NCI-H1105 treated with DMSO at 0.1 percent for 48 hours (cell line): ENCODE results near the gene BMP8A.
"Not testable (repeated sequence)": the region's sequence is repeated elsewhere in the genome, so short reads cannot be mapped to it uniquely, and the experiment has no call there.

Experiments used
- DNase-seq: peaks from one replicate; lab custom pipeline; 2025; lab: John Stamatoyannopoulos, UW

BMP8A gene, protein sequence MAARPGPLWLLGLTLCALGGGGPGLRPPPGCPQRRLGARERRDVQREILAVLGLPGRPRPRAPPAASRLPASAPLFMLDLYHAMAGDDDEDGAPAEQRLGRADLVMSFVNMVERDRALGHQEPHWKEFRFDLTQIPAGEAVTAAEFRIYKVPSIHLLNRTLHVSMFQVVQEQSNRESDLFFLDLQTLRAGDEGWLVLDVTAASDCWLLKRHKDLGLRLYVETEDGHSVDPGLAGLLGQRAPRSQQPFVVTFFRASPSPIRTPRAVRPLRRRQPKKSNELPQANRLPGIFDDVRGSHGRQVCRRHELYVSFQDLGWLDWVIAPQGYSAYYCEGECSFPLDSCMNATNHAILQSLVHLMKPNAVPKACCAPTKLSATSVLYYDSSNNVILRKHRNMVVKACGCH

DNA sequence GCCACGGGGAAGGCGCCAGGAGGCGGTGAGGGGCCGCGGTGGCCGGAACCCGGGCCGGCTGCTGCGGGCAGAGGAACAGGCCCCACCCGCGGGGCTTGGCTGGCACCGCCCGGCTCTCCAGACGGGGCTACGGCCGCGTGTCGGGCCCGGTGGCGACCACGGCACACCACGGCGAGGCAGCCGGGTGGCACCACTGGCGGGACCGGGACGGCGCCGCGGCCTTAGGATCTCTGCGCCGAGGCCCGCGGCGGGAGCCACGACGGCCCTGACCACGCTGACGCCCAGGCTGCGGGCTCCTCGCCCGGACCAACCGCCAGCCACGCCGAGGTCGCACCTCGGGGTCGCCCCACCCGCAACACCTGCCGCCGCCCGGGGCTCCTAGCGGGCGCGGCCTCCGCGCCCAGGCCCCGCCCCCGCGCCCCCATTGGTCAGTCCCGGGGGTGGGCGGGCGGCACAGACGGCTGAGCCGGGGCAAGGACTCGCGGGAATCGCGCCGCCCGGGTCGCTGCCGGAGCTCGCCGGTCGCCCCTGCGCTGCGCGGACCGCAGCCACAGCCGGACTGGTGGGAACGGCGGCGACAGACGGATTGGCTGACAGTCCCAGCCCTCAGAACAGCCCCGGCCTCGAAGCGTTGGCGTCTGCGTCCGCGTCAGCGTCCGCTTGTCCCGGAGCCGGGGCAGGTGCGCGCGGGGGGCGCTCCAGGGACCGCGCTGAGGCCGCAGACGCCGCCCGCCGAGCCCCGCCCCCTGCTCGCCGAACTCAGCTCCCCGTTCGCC, at the start of gene BMP8A:
Gene BMP8A, plus strand, starts transcription at position 491 of the 776 bp plus-strand sequence. CDS start 356 bp downstream, outside the sequence.
- DNase-seq, result peak; percentile 80

DNA sequence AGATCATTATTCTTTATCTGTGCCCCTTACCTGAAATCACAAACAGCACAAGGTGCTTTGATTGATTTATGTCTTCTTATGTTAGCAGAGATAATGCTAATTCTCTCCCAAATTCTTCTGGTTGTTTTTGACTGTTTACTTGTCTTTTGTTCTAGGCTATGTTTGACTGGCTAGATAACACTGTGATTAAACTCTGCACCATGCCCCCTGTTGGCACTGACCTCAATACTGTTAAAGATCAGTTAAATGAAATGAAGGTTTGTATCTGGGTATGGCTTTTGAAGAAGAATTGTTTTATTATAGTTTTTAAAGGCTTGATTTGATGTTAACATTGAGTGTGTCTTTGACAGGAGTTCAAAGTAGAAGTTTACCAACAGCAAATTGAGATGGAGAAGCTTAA, 49.6 kb upstream of the BMP8A start:
- no peak for DNase-seq

DNA sequence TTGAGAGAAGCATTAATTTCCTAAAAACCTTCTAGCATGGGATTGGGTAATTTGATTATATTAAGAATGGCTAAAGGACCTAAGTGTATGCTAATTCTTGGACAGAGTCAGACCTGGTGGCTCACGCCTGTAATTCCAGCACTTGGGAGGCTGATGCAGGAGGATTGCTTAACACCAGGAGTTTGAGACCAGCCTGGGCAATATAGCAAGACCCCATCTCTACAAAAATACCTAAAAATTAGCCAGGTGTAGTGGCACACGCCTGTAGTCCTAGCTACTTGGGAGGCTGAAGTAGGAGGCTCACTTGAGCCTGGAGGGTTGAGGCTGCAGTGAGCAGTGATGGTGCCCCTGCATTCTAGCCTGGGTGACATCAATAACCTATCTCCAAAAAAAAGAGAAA, 45.9 kb upstream of the BMP8A start:
- no peak for DNase-seq

DNA sequence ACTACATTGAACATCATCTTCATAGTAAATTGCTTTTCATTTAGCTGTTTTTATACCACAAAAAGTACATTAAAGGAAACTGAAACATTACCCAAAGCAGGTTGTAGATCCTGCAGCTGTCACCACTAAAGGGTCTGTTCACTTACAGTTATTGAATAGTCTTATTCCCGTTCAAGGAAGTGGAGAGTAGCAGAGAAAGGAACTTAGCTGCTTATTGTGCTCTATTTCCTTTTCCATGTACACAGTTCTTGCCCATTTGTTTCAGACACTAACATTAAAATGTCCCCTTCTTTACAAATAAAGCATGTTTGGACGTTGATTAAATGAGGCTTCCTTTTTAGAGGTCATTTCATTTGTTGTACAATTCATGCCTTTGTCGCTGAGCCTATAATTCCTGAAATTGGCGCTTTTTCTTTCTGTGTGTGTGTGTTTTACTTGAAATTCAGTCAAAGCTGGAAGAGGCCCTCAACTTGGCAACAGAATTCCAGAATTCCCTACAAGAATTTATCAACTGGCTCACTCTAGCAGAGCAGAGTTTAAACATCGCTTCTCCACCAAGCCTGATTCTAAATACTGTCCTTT, 44.4 kb upstream of the BMP8A start:
- DNase-seq, result no peak

DNA sequence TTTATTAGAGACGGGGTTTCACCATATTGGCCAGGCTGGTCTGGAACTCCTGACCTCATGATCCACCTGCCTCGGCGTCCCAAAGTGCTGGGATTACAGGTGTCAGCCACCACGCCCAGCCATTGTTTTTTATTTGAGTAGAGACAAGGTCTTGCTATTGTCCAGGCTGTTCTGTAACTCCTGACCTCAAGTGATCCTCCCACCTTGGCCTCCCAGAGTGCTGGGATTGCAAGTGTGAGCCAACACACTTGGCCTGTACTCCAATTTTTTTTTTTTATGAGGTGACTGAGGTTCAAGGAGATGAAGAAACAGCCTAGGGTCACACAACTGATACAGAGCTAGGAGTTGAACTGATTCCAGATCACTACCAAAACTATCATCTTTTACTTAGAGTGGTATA, 41.4 kb upstream of the BMP8A start:
- not testable (repeated sequence) for DNase-seq

DNA sequence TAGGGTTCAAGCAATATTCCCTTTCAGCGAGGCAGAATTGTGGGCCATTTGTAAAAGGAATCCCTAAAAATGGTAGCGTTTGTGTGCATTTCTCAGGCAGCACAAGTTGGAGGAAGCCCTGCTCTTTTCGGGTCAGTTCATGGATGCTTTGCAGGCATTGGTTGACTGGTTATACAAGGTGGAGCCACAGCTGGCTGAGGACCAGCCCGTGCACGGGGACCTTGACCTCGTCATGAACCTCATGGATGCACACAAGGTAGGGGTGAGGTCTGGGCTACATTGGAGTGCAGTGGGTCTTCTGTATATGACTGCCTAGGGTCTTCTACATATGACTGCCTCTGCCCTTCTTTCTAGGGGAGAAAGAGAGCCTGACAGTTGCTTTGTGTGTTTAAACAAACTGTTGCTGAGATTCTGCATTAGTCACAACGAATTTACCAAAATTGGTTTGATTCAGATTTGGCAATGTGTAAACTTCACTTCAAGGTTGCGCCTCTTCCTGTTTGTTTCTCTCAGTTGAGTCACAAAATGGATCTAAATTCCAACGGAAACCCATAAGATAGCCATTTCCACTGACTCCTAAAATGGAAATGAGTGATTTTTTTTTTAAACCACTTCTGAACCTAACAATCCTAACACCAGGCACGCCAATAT, 40.4 kb upstream of the BMP8A start:
- no peak for DNase-seq

DNA sequence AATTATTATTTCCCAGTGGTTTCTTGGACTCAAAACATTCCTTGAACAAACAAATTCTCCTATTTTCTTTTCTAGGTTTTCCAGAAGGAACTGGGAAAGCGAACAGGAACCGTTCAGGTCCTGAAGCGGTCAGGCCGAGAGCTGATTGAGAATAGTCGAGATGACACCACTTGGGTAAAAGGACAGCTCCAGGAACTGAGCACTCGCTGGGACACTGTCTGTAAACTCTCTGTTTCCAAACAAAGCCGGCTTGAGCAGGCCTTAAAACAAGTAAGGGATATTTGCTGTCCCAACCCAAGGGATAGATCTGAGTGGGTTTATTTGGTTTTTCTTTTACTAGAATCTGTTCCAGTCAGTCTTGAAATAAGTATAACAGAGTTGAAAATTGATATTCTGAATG, 39.4 kb upstream of the BMP8A start:
- no peak for DNase-seq

DNA sequence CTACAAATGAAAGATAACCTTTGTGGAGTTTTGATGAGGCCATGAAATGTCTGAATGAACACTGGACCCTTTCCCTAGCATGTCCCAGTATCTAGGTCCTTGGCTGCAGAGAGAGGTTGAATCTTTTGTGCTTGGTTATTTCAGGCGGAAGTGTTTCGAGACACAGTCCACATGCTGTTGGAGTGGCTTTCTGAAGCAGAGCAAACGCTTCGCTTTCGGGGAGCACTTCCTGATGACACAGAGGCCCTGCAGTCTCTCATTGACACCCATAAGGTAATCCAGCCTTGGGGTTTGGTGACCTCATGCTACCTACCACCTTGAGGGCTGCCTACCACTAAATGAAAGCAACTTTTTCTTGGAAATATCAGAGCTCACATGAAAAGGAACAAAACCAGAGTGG, 38.9 kb upstream of the BMP8A start:
- DNase-seq, result no peak

DNA sequence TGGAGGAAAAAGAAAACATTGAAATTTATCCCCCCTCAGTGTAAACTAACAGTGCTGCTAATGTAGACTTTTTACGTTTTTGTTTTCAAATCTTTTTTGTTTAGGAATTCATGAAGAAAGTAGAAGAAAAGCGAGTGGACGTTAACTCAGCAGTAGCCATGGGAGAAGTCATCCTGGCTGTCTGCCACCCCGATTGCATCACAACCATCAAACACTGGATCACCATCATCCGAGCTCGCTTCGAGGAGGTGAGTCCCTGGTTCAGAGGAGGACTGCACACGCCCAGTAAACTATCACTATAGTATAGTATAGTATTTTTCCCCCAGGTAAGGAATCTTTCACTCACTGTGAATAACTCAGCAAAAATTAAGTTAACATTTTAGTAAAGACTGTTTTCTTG, 37.8 kb upstream of the BMP8A start:
- no peak for DNase-seq

DNA sequence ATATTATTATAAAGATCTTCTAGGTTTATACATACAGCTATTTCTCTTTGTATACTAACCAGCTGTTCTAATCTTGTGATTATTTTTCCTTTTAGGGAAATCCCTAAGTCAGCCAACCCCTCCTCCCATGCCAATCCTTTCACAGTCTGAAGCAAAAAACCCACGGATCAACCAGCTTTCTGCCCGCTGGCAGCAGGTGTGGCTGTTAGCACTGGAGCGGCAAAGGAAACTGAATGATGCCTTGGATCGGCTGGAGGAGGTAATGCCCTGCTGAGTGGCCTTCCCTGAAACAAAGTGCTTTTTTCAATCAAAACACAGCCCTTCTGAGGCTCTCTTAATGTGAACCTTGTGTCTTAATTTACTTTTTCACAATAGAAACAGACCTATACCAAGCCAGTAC, 32.4 kb upstream of the BMP8A start:
- no peak for DNase-seq

DNA sequence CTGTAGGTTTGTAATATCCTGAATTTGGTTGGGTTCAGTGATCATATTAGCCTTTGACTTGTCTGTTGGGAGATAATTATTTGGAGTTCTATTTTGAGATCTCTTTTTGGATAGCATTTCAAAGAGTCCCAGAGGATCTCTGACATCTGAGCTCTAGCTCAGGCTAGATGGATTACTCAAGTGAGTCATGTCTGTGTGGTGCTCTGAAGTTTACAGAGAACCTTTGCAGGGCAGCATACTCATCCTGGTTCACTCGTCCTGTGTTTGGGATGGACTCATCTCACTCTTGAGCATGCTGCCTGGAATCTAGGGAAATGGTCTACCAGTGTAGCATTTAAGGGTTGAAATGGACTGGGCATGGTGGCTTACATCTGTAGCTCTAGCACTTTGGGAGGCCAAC, 29.4 kb upstream of the BMP8A start:
- no peak for DNase-seq

DNA sequence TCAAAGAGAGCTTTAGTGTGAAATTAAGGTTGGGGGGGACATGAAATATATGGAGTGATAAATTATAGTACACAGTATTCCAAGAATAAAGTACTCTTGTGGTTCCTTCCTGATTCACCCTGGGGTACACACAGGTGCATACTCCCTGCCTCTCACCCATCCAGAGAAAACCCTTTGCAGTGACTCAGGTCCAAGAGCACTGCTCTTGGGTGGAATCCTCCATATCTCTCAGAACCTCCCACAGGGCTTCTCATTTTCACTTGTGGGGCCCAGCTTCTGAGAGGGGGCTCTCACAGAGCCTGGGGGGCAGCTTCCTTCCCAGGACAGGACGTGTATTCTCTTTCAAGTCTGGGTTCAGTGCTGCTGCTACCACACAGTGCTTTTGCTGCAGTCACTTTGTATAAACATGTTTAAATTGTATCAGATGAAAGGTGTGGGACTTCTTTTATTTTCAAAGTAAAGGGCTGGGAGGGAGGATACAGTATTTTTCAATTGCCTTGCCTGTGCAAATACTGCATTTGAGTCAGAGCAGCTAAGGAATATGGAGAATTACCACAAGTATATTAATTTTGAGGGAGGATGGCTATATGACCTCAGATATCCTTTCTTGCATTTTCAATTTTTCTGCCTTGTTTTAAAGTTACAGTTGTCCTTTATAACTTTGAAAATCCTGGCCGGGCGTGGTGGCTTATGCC, 24.9 kb upstream of the BMP8A start:
- DNase-seq, result no peak

DNA sequence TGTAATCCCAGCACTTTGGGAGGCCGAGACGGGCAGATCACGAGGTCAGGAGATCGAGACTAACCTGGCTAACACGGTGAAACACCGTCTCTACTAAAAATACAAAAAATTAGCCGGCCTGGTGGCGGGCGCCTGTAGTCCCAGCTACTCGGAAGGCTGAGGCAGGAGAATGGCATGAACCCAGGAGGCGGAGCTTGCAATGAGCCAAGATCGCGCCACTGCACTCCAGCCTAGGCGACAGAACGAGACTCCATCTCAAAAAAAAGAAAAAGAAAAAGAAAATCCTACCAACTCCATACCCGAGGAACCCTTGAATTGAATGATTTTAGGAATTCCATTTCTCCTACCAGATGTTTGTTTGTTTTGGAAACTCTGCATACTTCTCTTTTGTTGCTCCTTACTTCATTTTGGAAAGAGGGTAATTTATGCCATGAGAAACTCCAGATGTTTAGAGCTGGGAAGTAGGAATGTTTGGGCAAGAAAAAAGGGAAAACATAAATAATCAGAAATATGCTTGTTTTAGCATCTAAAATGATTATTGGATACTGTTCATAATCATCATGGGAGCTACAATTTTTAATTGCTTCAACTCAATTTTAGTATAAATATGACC, 24.2 kb upstream of the BMP8A start:
- not testable (repeated sequence) for DNase-seq

DNA sequence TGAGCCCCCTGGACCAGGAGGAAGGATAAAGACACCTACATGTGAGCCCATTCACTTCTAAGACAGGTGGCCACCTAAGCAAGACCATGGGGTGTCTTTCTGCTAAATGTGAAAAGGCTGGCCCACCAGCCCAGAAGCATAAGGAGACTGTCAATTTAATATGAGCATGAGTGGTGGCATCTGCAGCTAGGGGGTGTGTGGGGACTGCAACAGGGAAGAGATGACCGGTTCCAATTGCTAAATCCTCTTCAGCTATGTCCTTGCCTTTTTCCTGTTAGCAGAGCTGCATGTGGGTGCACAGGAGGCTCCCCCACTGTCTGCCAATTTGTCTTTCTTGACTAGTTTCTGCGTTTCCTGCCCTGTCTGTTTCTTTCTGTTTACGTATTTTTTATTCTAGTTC, 22.3 kb upstream of the BMP8A start:
- DNase-seq, result no peak

DNA sequence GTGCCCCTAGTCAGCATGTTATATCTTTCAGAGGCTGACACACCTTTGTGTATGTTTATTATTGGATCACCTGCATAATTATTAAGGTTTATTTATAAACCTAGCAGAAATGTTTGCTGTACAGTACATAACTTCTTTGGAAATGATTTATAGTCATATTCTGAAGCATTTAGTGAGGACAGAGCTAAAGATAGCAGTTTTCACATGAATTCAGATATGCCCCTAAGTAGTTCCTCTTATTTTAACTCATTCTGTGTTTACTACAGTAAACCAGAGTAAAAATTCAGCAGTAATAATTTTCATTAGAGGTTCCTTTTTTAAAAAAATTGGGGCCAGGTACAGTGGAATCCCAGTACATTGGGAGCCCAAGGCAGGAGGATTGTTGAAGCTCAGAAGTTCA, 21.4 kb upstream of the BMP8A start:
- no peak for DNase-seq

DNA sequence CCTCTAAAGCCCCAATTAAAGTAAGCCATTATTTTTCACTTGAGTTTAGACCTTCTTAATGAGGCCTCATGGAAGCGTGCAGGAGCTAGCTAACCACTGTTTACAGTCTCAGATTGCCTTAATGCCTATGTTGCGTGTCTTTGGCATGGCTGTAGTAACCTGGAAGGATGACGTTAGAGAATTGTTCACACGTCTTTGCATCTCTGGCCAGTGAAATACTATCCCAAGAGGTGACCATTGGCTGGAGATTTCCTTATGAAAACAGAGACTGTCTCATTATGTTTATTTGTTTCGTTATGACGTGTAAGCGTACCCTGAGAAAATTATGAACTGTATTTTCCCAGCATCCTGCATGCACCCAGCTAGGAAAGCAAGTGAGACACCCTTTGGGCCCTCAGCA, 18.6 kb upstream of the BMP8A start:
- no peak for DNase-seq

DNA sequence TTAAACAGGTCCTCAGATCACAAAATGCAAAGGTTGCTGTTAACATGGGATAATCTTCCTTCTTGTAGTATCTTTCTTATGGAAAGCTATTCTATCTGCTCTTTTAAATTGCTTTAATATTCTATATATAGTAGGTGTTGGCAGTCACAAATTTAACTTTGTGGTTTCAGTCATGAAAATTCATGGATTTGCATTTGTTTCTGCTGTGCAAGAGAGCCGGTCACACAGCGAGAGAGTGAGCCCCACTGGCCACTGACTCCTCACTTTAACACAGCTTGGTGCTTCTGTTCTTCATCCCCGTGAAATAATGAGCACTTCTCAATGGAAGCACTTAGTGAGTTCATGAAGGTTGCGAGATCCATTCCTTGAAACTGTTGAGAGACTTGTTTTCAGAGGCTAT, 18.1 kb upstream of the BMP8A start:
- DNase-seq, result no peak

DNA sequence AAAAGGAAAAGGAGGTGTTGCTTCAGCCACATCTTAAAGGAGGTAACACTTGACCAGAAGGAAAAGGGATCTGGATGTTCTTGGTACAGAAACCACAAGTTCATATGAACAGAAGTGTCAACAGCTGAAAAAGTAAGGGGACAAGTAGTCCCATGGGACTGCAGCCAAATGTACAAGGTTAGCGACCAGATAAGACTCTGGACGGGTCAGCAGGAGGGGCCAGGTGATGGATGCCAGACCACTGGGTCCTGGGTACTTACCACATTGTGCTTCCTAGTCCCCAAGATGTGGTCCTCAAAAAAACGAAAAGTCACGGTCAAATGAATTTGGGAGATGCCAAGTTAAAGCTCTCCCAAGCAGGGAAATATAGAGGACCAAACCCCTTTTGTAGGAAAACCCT, 16.6 kb upstream of the BMP8A start:
- no peak for DNase-seq

DNA sequence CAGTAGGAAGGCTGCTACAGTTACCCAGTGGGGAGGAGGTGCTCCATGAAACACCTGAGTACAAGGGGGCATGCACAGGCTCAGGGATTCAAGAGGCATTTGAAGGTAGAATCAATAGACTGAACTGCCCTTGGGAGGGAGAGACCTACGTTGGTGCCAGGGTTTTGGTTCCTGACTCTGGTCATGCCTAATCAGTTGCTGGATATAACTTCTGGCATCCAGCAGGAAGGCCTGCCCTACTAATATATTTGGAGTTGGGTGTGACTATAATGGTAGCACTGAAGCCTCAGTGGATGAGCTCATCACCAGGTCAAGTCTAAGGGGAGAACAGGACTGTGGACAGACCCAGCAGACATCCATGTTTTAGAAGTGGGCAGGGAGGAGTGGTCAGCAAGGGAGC, 15.9 kb upstream of the BMP8A start:
- DNase-seq, result not testable (repeated sequence)

DNA sequence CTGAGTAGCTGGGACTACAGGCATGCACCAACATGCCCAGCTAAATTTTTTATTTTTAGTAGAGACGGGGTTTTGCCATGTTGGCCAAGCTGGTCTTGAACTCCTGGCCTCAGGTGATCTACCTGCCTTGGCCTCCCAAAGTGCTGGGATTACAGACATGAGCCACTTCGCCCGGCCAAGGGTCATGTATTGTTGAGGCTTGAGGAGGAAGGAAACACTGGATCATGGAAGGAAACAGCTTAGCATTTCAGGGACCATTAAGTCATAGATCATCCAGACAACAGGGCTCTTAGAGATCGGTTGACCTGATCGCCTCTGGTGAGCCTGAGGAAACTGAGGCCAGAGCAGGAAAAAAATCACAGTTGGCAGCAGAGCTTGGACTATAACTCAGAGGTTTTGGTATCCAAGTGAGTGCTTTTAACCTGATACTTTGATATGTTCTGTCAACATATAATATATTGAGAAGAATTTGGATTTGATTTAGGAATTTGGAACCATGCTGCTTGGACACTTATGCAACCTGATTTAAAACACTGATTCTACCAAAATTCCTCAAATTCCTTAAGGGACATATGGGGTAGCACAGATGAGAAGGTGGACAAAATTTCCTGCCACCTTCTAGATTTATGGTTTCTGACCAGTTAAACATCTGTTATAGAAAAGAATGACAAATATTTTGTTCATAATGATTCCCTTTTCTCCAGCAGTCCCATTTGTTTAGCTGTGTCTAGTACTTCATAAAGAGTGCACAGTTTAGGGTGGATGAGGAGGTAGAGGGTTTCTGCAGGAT, 13.1 kb upstream of the BMP8A start:
- DNase-seq, result no peak

DNA sequence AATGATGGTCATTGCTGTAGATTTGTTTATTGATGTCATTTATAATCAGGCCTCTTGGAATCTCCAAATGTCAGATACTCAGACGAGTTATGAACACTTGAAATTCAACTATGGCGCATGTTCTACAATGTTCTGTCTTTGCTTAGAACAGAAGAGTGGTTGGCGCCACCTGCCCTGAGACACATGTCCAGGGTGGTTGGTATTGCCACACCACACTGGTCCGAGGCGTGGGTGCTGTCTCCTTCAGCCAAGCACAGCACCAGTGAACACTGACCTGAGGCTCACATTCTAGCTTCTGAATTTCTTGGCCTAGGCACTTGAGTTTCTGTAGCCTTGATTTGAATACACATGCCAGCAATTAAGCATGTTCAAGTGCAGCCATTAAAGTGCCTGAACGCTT, 10.1 kb upstream of the BMP8A start:
- no peak for DNase-seq
